Epithelial cell of proximal tubule (primary cell): ENCODE data around the gene F2. TPM values are rescaled to one million over a fixed set of nuclear protein-coding genes. Genes with fewer than 3 reads are reported as not detected.

Experiments
- total RNA-seq: library from RNA; depleted of rRNA; stranded (reverse); fragments of >200 nt; gene quantifications from 2 replicates; pipeline ENCODE4 v1.2.3, GENCODE V29; 2015

Gene F2
- total RNA-seq, 1 donor from 2014 or later, result 0.17 TPM

Other genes with a start within 250 kb of the F2 start
- gene AMBRA1, start 125.2 kb upstream of the F2 start, total RNA-seq, result 15.3 and 21.0 TPM in 2 replicates
- 1.6 and 3.3 TPM in 2 replicates for gene HARBI1, start 102.0 kb upstream of the F2 start, total RNA-seq
- gene ATG13, start 101.7 kb upstream of the F2 start, total RNA-seq, result 45.1 and 52.9 TPM in 2 replicates
- gene ARHGAP1, start 18.6 kb upstream of the F2 start, total RNA-seq, result 29.1 and 33.9 TPM in 2 replicates
- gene ZNF408, start 18.2 kb upstream of the F2 start, total RNA-seq, result 11.3 and 12.5 TPM in 2 replicates
- gene CKAP5, start 127.1 kb downstream of the F2 start, total RNA-seq, result 76.4 and 101 TPM in 2 replicates
- gene LRP4, start 199.3 kb downstream of the F2 start, total RNA-seq, result 2.8 and 5.0 TPM in 2 replicates
- gene CSTPP1, start 217.5 kb downstream of the F2 start, total RNA-seq, result 32.1 and 39.8 TPM in 2 replicates